NCI-H446 treated with DMSO at 0.1 percent for 48 hours (cell line): ENCODE measurements around the gene CFP.

Experiments
- DNase-seq: peaks from one replicate; lab custom pipeline; 2025; lab: John Stamatoyannopoulos, UW

Gene CFP

GRCh38 chrX:47574076-47574546, 55.6 kb downstream of the CFP start:
- DNase-seq = no peak

GRCh38 chrX:47573341-47574075, 56.2 kb downstream of the CFP start:
- no peak for DNase-seq
